ENCODE results near the gene PMAIP1. TPM values are rescaled to one million over a fixed set of nuclear protein-coding genes. Genes with fewer than 3 reads are reported as not detected.

Gene PMAIP1
- polyA plus RNA-seq, 3 donors from 2014 or later: 34.6 to 77.8 (median 58.9) TPM

Other genes starting within 250 kb of the PMAIP1 start
- gene CCBE1, start 202.6 kb upstream of the PMAIP1 start, polyA plus RNA-seq: under 1 TPM in 2 of 3 donors, not detected in 1; 0.03 to 0.25 TPM

Data from immature natural killer cell (primary cell).